ENCODE results near the gene EEF2. TPM values are rescaled to one million over a fixed set of nuclear protein-coding genes. Genes with fewer than 3 reads are reported as not detected.

EEF2 gene
- total and polyA plus RNA-seq, 4 donors: 244 to 1,090 (median 818) TPM

- H3K9me3 ChIP-seq (ENCODE audit: control insufficient read depth in 4 of 4, low read length in 3 of 4): no peaks in the 10 kb centered on the region
- no peak for DNase-seq (ENCODE audit: low spot score)
- H3K27me3 ChIP-seq (ENCODE audit: control insufficient read depth in 4 of 4, insufficient read depth in 4 of 4, low read length in 3 of 4): no peaks in the 10 kb centered on the region
- no peak overlapping the region for H3K27ac ChIP-seq (ENCODE audit: low read depth in 1 of 2, low read length in 2 of 2)
- TF ChIP-seq ATF3 (IDR thresholded peaks at IDR 0.05) (no peak), YY1 (IDR thresholded peaks at IDR 0.05) (no peak), ZBTB33 (IDR thresholded peaks at IDR 0.05) (no peak), JUND (IDR thresholded peaks at IDR 0.05) (no peak), MAX (IDR thresholded peaks at IDR 0.05) (no peak), EGR1 (IDR thresholded peaks at IDR 0.05; ENCODE audit: low read depth in 2 of 2) (no peak), SP1 (IDR thresholded peaks at IDR 0.05) (no peak), HNF4G (IDR thresholded peaks at IDR 0.05) (no peak), FOXA2 (IDR thresholded peaks at IDR 0.05) (no peak), CTCF (IDR thresholded peaks at IDR 0.05; ENCODE audit: low read depth, low read length, missing input control) (no peak), RAD21 (IDR thresholded peaks at IDR 0.05) (no peak), REST (IDR thresholded peaks at IDR 0.05) (no peak), GABPA (IDR thresholded peaks at IDR 0.05 in 1 of 2, conservative IDR thresholded peaks at IDR 0.05 in 1 of 2) (no peak), NR2F2 (IDR thresholded peaks at IDR 0.05) (no peak), FOXA1 (IDR thresholded peaks at IDR 0.05) (no peak), HNF4A (conservative IDR thresholded peaks at IDR 0.05) (no peak), TAF1 (conservative IDR thresholded peaks at IDR 0.05) (no peak), RXRA (IDR thresholded peaks at IDR 0.05) (no peak)
- H3K4me3 ChIP-seq (ENCODE audit: low read depth in 1 of 3, low read length in 3 of 3): no peak overlapping the region
- WGBS: 95% methylated on average over 60 of the region's 60 CpGs
- peaks cover 3 to 63% (median 33%) of the 10 kb centered on the region in 4 donors for H3K36me3 ChIP-seq (ENCODE audit: control insufficient read depth in 4 of 4, insufficient read depth in 3 of 4, low read depth in 1 of 4, low read length in 3 of 4)
- H3K4me1 ChIP-seq (ENCODE audit: control insufficient read depth in 4 of 4, insufficient read depth in 4 of 4, low read length in 3 of 4): peaks cover 3 to 12% (median 6%) of the 10 kb centered on the region in 4 donors
- no peak overlapping the region for H3K9ac ChIP-seq (ENCODE audit: low read depth in 1 of 2, low read length in 2 of 2)
Observed at GRCh38 chr19:3964256-3965194, 20.7 kb downstream of the EEF2 start.
